NCI-H460 (cell line): ENCODE results near the gene SNAP29. TPM values are rescaled to one million over a fixed set of nuclear protein-coding genes. Genes with fewer than 3 reads are reported as not detected.
"Not testable (repeated sequence)": the region's sequence is repeated elsewhere in the genome, so short reads cannot be mapped to it uniquely, and the experiment has no call there.

Source experiments
- DNase-seq: peaks from one replicate; pipeline ENCODE4 v3.0.0-alpha.2; 2016; ENCODE audit warnings: low read depth; ENCODE audit errors: extremely low read depth
- total RNA-seq: library from RNA; depleted of rRNA; stranded (reverse); fragments of >200 nt; shearing (Covaris generic); gene quantifications from 2 replicates; pipeline ENCODE4 v1.2.3, GENCODE V29; 2014

Gene SNAP29
- total RNA-seq, 1 experiment from 2014 or later, result 11.2 TPM

DNA sequence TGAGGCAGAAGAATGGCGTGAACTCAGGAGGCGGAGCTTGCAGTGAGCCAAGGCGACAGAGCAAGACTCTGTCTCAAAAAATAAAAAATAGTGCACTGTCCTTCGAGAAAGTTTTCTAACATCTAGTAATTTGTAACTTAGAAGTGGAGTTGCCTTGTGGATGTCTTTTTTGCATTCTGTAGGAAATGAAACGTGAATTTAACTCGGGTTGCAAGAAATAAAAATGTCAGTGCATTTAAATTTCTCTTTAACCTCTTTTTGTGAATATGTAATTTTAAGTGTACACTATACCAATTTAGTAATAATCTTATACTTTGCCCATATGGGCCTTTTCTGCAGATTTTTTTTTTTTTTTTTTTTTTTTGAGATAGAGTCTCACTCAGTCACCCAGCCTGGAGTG lies 32.2 kb downstream of the SNAP29 start:
- no peak for DNase-seq

GRCh38 chr22:20897737-20898136 lies 38.9 kb downstream of the SNAP29 start:
- not testable (repeated sequence) for DNase-seq

GRCh38 chr22:20899827-20900423 lies 41.1 kb downstream of the SNAP29 start:
- DNase-seq, result no peak

DNA sequence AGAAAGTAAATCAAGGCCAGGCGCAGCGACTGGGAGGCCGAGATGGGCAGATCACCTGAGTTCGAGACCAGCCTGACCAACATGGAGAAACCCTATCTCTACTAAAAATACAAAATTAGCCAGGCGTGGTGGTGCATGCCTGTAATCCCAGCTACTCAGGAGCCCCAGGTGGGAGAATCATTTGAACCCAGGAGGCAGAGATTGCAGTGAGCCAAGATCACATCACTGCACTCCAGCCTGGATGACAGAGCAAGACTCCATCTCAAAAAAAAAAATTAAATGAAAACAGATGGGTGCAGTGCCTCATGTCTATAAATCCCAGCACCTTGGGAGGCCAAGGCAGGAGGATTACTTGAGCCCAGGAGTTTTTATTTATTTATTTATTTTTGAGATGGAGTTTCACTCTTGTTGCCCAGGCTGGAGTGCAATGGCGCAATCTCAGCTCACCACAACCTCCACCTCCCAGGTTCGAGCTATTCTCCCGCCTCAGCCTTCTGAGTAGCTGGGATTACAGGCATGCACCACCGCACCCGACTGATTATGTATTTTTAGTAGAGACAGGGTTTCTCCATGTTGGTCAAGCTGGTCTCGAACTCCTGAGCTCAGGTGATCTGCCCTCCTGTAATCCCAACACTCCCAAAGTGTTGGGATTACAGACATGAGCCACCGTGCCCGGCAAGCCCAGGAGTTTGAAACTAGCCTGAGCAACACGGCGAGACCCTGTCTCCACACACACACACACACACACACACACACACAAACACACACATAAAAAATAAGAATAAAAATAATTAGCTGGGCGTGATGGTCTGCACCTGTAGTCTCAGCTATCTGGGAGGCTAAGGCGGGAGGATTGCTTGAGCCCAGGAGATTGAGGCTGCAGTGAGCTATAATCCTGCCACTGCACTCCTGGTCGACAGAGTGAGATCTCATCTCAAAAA lies 42.6 kb downstream of the SNAP29 start:
- DNase-seq, result not testable (repeated sequence)

- DNase-seq, result no peak
These were observed 44.3 kb downstream of the SNAP29 start for GRCh38 chr22:20903093-20903492.

DNA sequence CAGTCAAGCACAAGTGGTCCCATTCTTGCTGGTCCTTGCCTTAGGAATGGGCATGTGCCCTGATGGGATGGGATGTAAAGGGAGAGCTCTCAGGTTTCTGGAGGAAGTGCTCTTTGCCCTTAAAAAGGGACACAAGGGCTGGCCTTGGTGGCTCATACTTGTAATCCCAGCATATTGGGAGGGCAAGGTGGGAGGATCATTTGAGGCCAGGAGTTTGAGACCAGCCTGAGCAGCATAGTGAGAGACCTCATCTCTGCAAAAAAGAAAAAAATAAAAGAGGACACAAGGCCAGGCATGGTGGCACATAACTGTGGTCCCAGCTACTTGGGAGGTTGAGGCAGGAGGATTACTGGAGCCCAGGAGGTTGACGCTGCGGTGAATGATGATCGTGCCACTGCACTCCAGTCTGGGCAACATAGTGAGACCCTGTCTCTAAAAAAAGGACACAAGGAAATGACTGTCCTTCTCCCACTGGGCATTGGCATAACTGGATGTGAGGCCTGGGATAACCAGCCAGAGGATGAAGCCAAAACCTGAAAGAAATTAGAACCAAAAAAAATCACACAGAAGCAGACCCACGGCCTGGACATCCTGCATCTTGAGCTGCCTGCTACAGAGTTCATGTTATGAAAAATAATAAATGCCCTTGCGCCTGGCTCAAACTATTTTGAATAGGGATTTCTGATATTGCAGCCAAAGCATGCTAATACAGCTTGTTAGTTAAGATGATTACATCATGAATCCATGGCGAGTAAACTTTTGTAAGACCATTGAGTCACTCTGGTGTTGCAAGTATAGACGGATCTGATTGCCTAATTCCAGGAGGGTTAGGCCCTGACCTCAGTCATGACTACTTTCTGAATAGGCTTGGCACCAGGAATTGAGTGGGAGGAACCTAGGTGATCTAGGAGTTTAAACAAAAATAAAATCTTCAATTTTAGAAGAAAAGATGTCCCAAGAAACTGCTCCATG lies 45.5 kb downstream of the SNAP29 start:
- DNase-seq, result peak; percentile 89

DNA sequence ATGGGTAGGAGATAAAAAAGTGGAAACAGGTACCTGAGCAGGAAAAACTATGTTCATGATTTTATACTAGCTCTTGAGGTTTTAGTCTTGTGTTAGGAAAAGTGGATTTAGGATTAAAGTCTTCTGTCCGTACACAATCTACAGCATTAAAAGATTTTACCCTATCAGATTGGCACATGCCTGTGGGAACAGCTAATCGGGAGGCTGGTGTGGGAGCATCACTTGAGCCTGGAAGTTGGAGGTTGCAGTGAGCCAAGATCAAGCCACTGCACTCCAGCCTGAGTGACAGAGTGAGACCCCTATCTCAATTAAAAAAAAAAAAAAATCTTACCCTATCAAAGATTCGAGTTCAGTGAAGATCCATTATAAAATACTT lies 46.2 kb downstream of the SNAP29 start:
- DNase-seq, result no peak

GRCh38 chr22:20905415-20906386 lies 46.9 kb downstream of the SNAP29 start:
- no peak for DNase-seq

GRCh38 chr22:20906387-20906767 lies 47.6 kb downstream of the SNAP29 start:
- DNase-seq, result no peak

DNA sequence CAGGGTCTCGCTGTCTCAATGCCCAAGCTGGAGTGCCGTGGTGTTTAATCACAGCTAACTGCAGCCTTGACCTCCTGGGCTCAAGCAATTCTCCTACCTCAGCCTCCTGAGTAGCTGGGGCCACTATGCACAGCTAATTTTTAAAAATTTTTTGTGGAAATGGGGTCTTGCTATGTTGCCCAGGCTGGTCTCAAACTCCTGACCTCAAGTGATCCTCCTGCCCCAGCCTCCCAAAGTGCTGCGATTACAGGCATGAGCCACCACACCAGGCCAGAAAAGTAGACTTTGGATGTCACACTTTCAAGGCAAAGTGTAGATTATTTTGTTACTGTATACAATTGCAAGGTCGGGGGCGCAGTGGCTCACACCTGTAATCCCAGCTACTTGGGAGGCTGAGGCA lies 49.9 kb downstream of the SNAP29 start:
- DNase-seq, result not testable (repeated sequence)

GRCh38 chr22:20909543-20910303 lies 50.9 kb downstream of the SNAP29 start:
- DNase-seq, result no peak

DNA sequence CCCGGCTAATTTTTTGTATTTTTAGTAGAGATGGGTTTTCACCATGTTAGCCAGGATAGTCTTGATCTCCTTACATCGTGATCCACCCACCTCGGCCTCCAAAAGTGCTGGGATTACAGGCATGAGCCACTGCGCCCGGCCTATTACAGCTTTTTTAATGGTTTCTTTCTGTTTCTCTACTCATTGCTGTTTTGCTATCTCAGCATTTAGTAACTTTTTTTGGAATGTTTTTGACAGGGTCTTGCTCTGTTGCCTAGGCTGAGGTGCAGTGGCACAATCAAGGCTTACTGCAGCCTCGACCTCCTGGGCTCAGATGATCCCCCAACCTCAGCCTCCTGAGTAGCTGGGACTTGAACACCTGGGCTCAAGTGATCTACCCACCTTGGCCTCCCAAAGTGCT lies 53.7 kb downstream of the SNAP29 start:
- no peak for DNase-seq

DNA sequence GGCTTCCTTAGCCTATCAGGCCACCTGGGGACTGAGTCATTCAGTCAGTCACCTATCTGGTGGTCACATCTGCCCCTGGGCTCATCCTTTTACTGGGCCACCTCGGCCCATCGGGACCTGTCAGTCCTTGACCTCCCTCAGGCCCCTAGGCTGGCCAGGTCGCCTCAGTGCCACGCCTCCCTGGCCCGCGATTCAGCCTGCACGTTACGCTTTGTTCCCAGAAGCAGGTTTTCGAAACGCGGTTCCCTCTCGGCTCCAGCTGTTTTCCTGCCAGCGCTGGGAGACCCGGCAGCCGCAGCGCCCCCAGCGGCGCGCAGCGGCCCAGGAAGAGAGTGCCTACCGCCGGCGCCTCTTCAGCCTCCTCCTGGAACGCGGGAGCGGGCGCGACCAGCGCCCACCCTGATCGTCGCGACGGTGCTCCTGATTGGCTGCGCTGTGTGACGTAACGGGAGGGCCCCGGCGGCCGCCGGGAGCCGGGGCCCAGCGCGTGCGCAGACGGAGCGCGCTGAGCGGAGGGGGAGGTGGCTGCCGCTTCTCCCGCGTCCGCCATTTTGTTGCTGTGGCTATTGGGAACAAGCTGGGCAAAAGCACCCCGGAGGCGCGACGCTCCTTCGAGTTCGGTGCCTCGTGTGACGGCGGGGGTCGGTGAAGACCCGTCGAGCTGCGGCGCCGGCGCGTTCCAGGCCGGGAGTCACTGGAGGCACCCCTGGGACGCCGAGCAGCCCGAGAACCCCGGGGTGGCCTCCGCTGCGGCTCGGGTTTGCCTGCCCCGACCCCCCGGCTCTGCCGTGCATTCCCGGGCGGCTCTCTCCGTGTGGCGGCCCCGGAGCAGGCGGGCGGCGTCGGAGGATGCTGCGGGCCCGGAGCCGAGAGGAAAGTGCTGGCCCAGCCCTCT lies 58.4 kb downstream of the SNAP29 start, which contains the start of gene CRKL:
CRKL (plus strand) TSS at position 492 of the 895 bp plus-strand sequence. CDS start 528 bp downstream, outside the sequence.
- DNase-seq, result peak; percentile 94

- no peak for DNase-seq
These were observed 59.9 kb downstream of the SNAP29 start for GRCh38 chr22:20918663-20919218.

GRCh38 chr22:20919718-20920117 lies 60.9 kb downstream of the SNAP29 start:
- DNase-seq, result no peak

- DNase-seq, result no peak
These were observed 62.0 kb downstream of the SNAP29 start for GRCh38 chr22:20920881-20921203.

DNA sequence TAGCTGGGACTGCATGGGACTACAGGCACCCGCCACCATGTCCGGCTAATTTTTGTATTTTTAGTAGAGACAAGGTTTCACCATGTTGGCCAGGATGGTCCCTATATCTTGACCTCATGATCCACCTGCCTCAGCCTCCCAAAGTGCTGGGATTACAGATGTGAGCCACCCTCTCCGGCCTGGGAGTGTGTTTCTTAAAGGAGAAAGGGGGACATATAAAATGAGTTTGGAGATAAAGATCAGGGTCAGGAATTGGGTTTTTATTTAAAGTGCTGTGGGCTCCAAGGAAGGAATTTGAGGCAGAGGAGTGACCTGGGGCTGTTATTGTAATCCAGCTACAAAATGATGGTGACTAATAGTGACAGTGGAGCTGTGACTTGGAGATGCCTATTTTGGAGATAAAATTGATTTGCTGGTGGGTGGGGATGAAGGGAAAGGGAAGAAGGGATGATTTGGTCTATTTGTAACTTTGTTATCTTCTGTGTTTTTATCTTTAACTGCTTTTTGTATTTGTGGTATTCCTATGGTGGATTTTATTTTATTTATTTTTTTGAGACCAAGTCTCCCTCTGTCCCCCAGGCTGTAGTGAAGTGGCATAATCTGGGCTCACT lies 63.4 kb downstream of the SNAP29 start:
- no peak for DNase-seq
